ENCODE measurements around the gene IL36B.

GRCh38 chr2:112997151-112997550 is 55.5 kb downstream of the IL36B start:
- no peak for TF ChIP-seq CTCF (IDR thresholded peaks at IDR 0.05)
- no peak for TF ChIP-seq POLR2A (IDR thresholded peaks at IDR 0.05)
- no peak for TF ChIP-seq EP300 (IDR thresholded peaks at IDR 0.05)
